GM12878 (cell line): Measurements from ENCODE around the gene DCC. TPM values are rescaled to one million over a fixed set of nuclear protein-coding genes. Genes with fewer than 3 reads are reported as not detected.

Experiments used
- ATAC-seq: fragments of 200-7000 bp; cut with Tn5 transposase; 3 replicates; pipeline ENCODE4 v1.9.1; 2020; ENCODE audit warnings: mild to moderate bottlenecking, moderate library complexity
- BruUV-seq: library from RNA; stranded (reverse); fragments of 400-500 nt; replicated peaks from 2 replicates; lab custom pipeline; 2021; lab: Mats Ljungman, UMichigan
- CTCF ChIA-PET: fragments of 300-600 bp; sonication (Branson Sonifier 250); formaldehyde crosslinking; extraction: SDS; loops from one replicate; lab custom pipeline; 2021; ENCODE audit warnings: inconsistent platforms; lab: Yijun Ruan, JAX
- POLR2A ChIA-PET: fragments of 350-600 bp; formaldehyde crosslinking; extraction: SDS; loops from one replicate; lab custom pipeline; 2021; ENCODE audit warnings: inconsistent platforms; lab: Charles Lee
- RAD21 ChIA-PET: fragments of 300-600 bp; sonication (Branson Sonifier 250); formaldehyde crosslinking; loops from one replicate; lab custom pipeline; 2023; ENCODE audit warnings: antibody characterized with exemption; ENCODE audit not compliant: unreplicated experiment; lab: Charles Lee
- SMC1A ChIA-PET: fragments of 300-600 bp; sonication (Branson Sonifier 250); formaldehyde crosslinking; loops from one replicate; lab custom pipeline; 2023; ENCODE audit not compliant: unreplicated experiment, uncharacterized antibody; lab: Charles Lee
- DNase-seq: peaks from one replicate; pipeline ENCODE4 v3.0.0-alpha.2; 2011; ENCODE audit warnings: low read depth, low spot score
- FAIRE-seq: peaks from 3 replicates; lab custom pipeline; 2011; peaks lifted over from hg19 to GRCh38; lab: Jason Lieb, UNC
- H2AFZ ChIP-seq: 2 replicates; pipeline ENCODE4 v1.6.0; 2011; ENCODE audit warnings: low read depth, low read length, control low read depth; ENCODE audit not compliant: control insufficient read depth
- H3K27ac ChIP-seq: 2 replicates; pipeline ENCODE4 v1.5.1; 2011; ENCODE audit warnings: control low read depth; ENCODE audit not compliant: control insufficient read depth, insufficient read depth
- H3K27me3 ChIP-seq, 2 experiments: replicated peaks in 1 of 2; 2 replicates each; pipeline versions ENCODE4 v1.6.0 to v1.6.1; 2011; ENCODE audit warnings: low read length in 1 of 2; ENCODE audit not compliant: control insufficient read depth in 2 of 2, insufficient read depth in 2 of 2
- H3K36me3 ChIP-seq, 2 experiments: 2 replicates each; pipeline ENCODE4 v1.5.1; 2011; ENCODE audit warnings: low read length in 1 of 2; ENCODE audit not compliant: control insufficient read depth in 2 of 2, insufficient read depth in 2 of 2
- H3K4me1 ChIP-seq: 2 replicates; pipeline ENCODE4 v1.6.1; 2011; ENCODE audit warnings: mild to moderate bottlenecking, low read length, moderate library complexity, mixed read lengths; ENCODE audit not compliant: control insufficient read depth, insufficient read depth
- H3K4me2 ChIP-seq: 2 replicates; pipeline ENCODE4 v1.6.0; 2011; ENCODE audit warnings: control low read depth; ENCODE audit not compliant: control insufficient read depth, insufficient read depth
- H3K4me3 ChIP-seq: fragments of 200-600 bp; sonication (generic); 2 replicates; pipeline ENCODE4 v1.5.1; 2016
- H3K79me2 ChIP-seq: 2 replicates; pipeline ENCODE4 v1.6.0; 2011; ENCODE audit warnings: low read length; ENCODE audit not compliant: control insufficient read depth, insufficient read depth
- H3K9ac ChIP-seq: 2 replicates; pipeline ENCODE4 v1.8.0; 2011; ENCODE audit warnings: low read length, control low read depth, mixed read lengths; ENCODE audit not compliant: control insufficient read depth, insufficient read depth
- H3K9me3 ChIP-seq: replicated peaks from 3 replicates; pipeline ENCODE4 v1.5.1; 2011; ENCODE audit warnings: mild to moderate bottlenecking, low read length; ENCODE audit not compliant: control insufficient read depth, insufficient read depth
- H4K20me1 ChIP-seq: 2 replicates; pipeline ENCODE4 v1.6.0; 2011; ENCODE audit not compliant: control insufficient read depth, insufficient read depth
- BACH1 ChIP-seq: fragments of 450-650 bp; IDR thresholded peaks from 2 replicates; pipeline ENCODE4 v1.6.1; 2017; ENCODE audit warnings: mild to moderate bottlenecking, borderline replicate concordance
- BMI1 ChIP-seq: fragments of 450-650 bp; IDR thresholded peaks from 2 replicates; pipeline ENCODE4 v1.6.1; 2016; ENCODE audit warnings: mild to moderate bottlenecking, moderate library complexity, borderline replicate concordance
- CBFB ChIP-seq: IDR thresholded peaks from 2 replicates; pipeline ENCODE4 v1.6.1; 2016; ENCODE audit warnings: antibody characterized with exemption, low read depth
- CTCF ChIP-seq, 3 experiments: IDR thresholded peaks in 2 of 3; conservative IDR thresholded peaks in 1 of 3; 2 replicates each; pipeline ENCODE4 v1.5.1; 2011; ENCODE audit warnings: low read depth in 3 of 3, low read length in 3 of 3, mild to moderate bottlenecking in 3 of 3, control low read depth in 2 of 3, moderate library complexity in 2 of 3, inconsistent platforms in 1 of 3, mixed read lengths in 1 of 3; ENCODE audit not compliant: control insufficient read depth in 2 of 3, insufficient read depth in 1 of 3; ENCODE audit errors: extremely low read depth in 1 of 3
- MEF2A ChIP-seq: IDR thresholded peaks from 2 replicates; pipeline ENCODE4 v1.6.1; 2011; ENCODE audit warnings: low read depth, mild to moderate bottlenecking, low read length, moderate library complexity; ENCODE audit not compliant: insufficient read depth
- WGBS: methylation state at CpG from one replicate; pipeline ENCODE4 v1.1.6; 2016; ENCODE audit warnings: low lambda C conversion rate; ENCODE audit not compliant: insufficient replicate concordance, insufficient coverage; ENCODE audit errors: missing lambda C conversion rate; 5-methylcytosine and 5-hydroxymethylcytosine counted together
- in situ Hi-C: fragments of 300-500 bp; cut with MboI; formaldehyde crosslinking; loops from 9 replicates; pipeline ENCODE4 v1.14.3; 2018; ENCODE audit warnings: mixed read lengths
- intact Hi-C: fragments of 100-400 bp; cut with micrococcal nuclease; formaldehyde crosslinking; loops from one replicate; pipeline ENCODE4 v1.14.2; 2022; ENCODE audit not compliant: unreplicated experiment
- polyA plus RNA-seq, 11 experiments: library from polyadenylated mRNA; depleted of rRNA in 4 of 11; unstranded in 6 of 11; stranded (reverse) in 5 of 11; fragments of >200 nt; fragmentation: Nextera tagmentation in 4 of 11; fragmentation: Illumina TruSeq in 1 of 11; extraction: Ambion mirVana in 4 of 11; extraction: Trizol in 1 of 11; gene quantifications; 1 replicate in 1 of 11; 2 replicates in 10 of 11; pipeline versions ENCODE4 v1.2.1 to v1.2.3, GENCODE V29; 2011 to 2016; ENCODE audit warnings: inconsistent platforms in 2 of 11, missing spikeins in 2 of 11, low read depth in 1 of 11
- total RNA-seq, 4 experiments: library from RNA; depleted of rRNA in 3 of 4; stranded (reverse); fragments of >200 nt in 3 of 4; fragmentation: Illumina TruSeq in 1 of 4; extraction: Trizol in 1 of 4; gene quantifications; 2 replicates each; pipeline versions ENCODE4 v1.2.1 to v1.2.3, GENCODE V29; 2013 to 2021

Gene DCC
- total and polyA plus RNA-seq, 10 of the 15 experiments (the other 5 are each of a cell fraction or from before 2014, with no cell fraction given), result 0.01 TPM; not detected in 9

- no peaks in the 10 kb centered on the region for H3K36me3 ChIP-seq
- WGBS, result 28% methylated on average over 4 of the region's 4 CpGs
- no peak overlapping the region for H3K4me2 ChIP-seq
- no peak overlapping the region for H3K9ac ChIP-seq
- DNase-seq (no peak), ATAC-seq (no peak), FAIRE-seq (no peak)
- CTCF ChIA-PET, result no interaction called here
- H3K79me2 ChIP-seq, result no peaks in the 10 kb centered on the region
- H2AFZ ChIP-seq, result no peak overlapping the region
- intact Hi-C loops, result no loop called here
- peaks cover 2 to 5% of the 10 kb centered on the region in 2 experiments; a peak in 1 of 4 replicates for H3K27me3 ChIP-seq
- H3K4me3 ChIP-seq, result no peak overlapping the region
- H3K9me3 ChIP-seq, result no peaks in the 10 kb centered on the region
- no peaks in the 10 kb centered on the region for H3K4me1 ChIP-seq
- no peak overlapping the region for H3K27ac ChIP-seq
- POLR2A ChIA-PET, result no interaction called here
- SMC1A ChIA-PET, result no interaction called here
- in situ Hi-C loops, result no loop called here
- RAD21 ChIA-PET, result no interaction called here
- BruUV-seq, result no TSS peak
- H4K20me1 ChIP-seq, result no peaks in the 10 kb centered on the region
- TF ChIP-seq BMI1 (no peak), CBFB (no peak)
Measured at GRCh38 chr18:52345428-52345827, 5.4 kb downstream of the DCC start.

- Histone ChIP-seq H3K9me3 (no peaks in the 10 kb centered on the region), H3K27ac (no peak overlapping the region), H3K9ac (no peak overlapping the region), H2AFZ (no peak overlapping the region), H3K4me1 (no peaks in the 10 kb centered on the region), H4K20me1 (no peaks in the 10 kb centered on the region), H3K36me3 (no peaks in the 10 kb centered on the region), H3K27me3 (no peaks in the 10 kb centered on the region; a peak in 1 of 4 replicates), H3K79me2 (no peaks in the 10 kb centered on the region), H3K4me3 (no peak overlapping the region), H3K4me2 (no peak overlapping the region)
- intact Hi-C loops, result no loop called here
- RAD21 ChIA-PET, result no interaction called here
- FAIRE-seq (no peak), DNase-seq (no peak), ATAC-seq (0 out of 3 replicates have a peak, but pooled peaks have one; percentile 37)
- BruUV-seq, result no TSS peak
- WGBS, result 48% methylated on average over 3 of the region's 3 CpGs
- no peak for TF ChIP-seq MEF2A
- TF ChIP-seq BACH1, result peak; percentile 23; the same call in 1 of the 2 replicates
- TF ChIP-seq CTCF (IDR thresholded peaks at IDR 0.05 in 2 of 3, conservative IDR thresholded peaks at IDR 0.05 in 1 of 3; ENCODE audit: control insufficient read depth in 2 of 3, extremely low read depth in 1 of 3, insufficient read depth in 1 of 3, low read depth in 3 of 3, low read length in 3 of 3), result peak; percentile 9 to 38 (median 33); a peak in 3 of 6 replicates
- in situ Hi-C loops, result no loop called here
- SMC1A ChIA-PET, result no interaction called here
- POLR2A ChIA-PET, result no interaction called here
- CTCF ChIA-PET, result no interaction called here
Measured at GRCh38 chr18:52348209-52348608, 8.2 kb downstream of the DCC start.
